Neural cell (in vitro differentiated cells): ENCODE results near the gene ARL4C. TPM values are rescaled to one million over a fixed set of nuclear protein-coding genes. Genes with fewer than 3 reads are reported as not detected.

ENCODE experiments used
- H2AFZ ChIP-seq: fragments of 200-600, 300-800 bp; sonication (generic), shearing (Covaris generic); 2 replicates; pipeline ENCODE4 v1.6.0; 2014; ENCODE audit warnings: low read depth, mild to moderate bottlenecking, antibody characterized with exemption, low read length, moderate library complexity
- H3F3A ChIP-seq: fragments of 200-600 bp; shearing (Covaris generic); 2 replicates; pipeline ENCODE4 v1.6.1; 2016; ENCODE audit warnings: mild to moderate bottlenecking, moderate library complexity, mixed read lengths, antibody characterized with exemption, low read length; ENCODE audit not compliant: insufficient read depth, poor library complexity, severe bottlenecking
- H3K27ac ChIP-seq: fragments of 200-600, 300-800 bp; sonication (generic), shearing (Covaris generic); 2 replicates; pipeline ENCODE4 v1.5.1; 2014; ENCODE audit warnings: mild to moderate bottlenecking, low read length, moderate library complexity
- H3K27me3 ChIP-seq: fragments of 300-800, 200-600 bp; sonication (generic), shearing (Covaris generic); 2 replicates; pipeline ENCODE4 v1.6.0; 2014; ENCODE audit warnings: mild to moderate bottlenecking, low read depth, low read length, moderate library complexity; ENCODE audit not compliant: insufficient read depth
- H3K36me3 ChIP-seq: fragments of 300-800, 200-600 bp; sonication (generic), shearing (Covaris generic); 2 replicates; pipeline ENCODE4 v1.5.1; 2014; ENCODE audit warnings: mild to moderate bottlenecking, antibody characterized with exemption, low read length, moderate library complexity; ENCODE audit not compliant: insufficient read depth
- H3K4me2 ChIP-seq: fragments of 300-800, 200-600 bp; sonication (generic), shearing (Covaris generic); 2 replicates; pipeline ENCODE4 v1.6.0; 2014; ENCODE audit warnings: mild to moderate bottlenecking, low read length
- H3K4me3 ChIP-seq: fragments of 300-800, 200-600 bp; sonication (generic), shearing (Covaris generic); 2 replicates; pipeline ENCODE4 v1.5.1; 2014; ENCODE audit warnings: mild to moderate bottlenecking, low read length, moderate library complexity
- H3K79me2 ChIP-seq: fragments of 200-600 bp; shearing (Covaris generic); replicated peaks from 2 replicates; pipeline ENCODE4 v1.6.0; 2014; ENCODE audit warnings: mild to moderate bottlenecking, low read length, moderate library complexity; ENCODE audit not compliant: insufficient read depth
- H3K9ac ChIP-seq: fragments of 300-800, 200-600 bp; sonication (generic), shearing (Covaris generic); 2 replicates; pipeline ENCODE4 v1.6.1; 2016; ENCODE audit warnings: mild to moderate bottlenecking, low read length, mixed read lengths
- H3K9me2 ChIP-seq: fragments of 200-600 bp; shearing (Covaris generic); 2 replicates; pipeline ENCODE4 v1.6.1; 2016; ENCODE audit warnings: mild to moderate bottlenecking, low read length, mixed read lengths; ENCODE audit not compliant: insufficient read depth
- H3K9me3 ChIP-seq: fragments of 200-600, 300-800 bp; sonication (generic), shearing (Covaris generic); 2 replicates; pipeline ENCODE4 v1.6.1; 2016; ENCODE audit warnings: mild to moderate bottlenecking, mixed run types, low read length, moderate library complexity, mixed read lengths
- H4K20me1 ChIP-seq: fragments of 200-600 bp; shearing (Covaris generic); 2 replicates; pipeline ENCODE4 v1.6.1; 2016; ENCODE audit warnings: mild to moderate bottlenecking, mixed run types; ENCODE audit not compliant: insufficient read depth
- EP300 ChIP-seq: fragments of 450-650 bp; conservative IDR thresholded peaks from 2 replicates; pipeline ENCODE4 v1.6.1; 2014; ENCODE audit warnings: antibody characterized with exemption, mild to moderate bottlenecking, moderate library complexity; ENCODE audit not compliant: poor library complexity, severe bottlenecking
- EZH2 ChIP-seq: fragments of 200-600, 300-800 bp; shearing (Covaris generic), sonication (generic); IDR thresholded peaks from 2 replicates; pipeline ENCODE4 v1.6.1; 2014; ENCODE audit warnings: antibody characterized with exemption, low read length, borderline replicate concordance, mild to moderate bottlenecking; ENCODE audit not compliant: insufficient read depth, poor library complexity, severe bottlenecking
- MXI1 ChIP-seq: fragments of 450-650 bp; conservative IDR thresholded peaks from 2 replicates; pipeline ENCODE4 v1.6.1; 2014; ENCODE audit warnings: antibody characterized with exemption, mild to moderate bottlenecking; ENCODE audit not compliant: poor library complexity, severe bottlenecking
- POLR2AphosphoS5 ChIP-seq: IDR thresholded peaks from 2 replicates; pipeline ENCODE4 v1.6.1; 2012
- RAD21 ChIP-seq: fragments of 450-650 bp; conservative IDR thresholded peaks from 2 replicates; pipeline ENCODE4 v1.6.1; 2014; ENCODE audit warnings: antibody characterized with exemption, mild to moderate bottlenecking, moderate library complexity
- SMC3 ChIP-seq: fragments of 450-650 bp; conservative IDR thresholded peaks from 2 replicates; pipeline ENCODE4 v1.6.1; 2014; ENCODE audit warnings: antibody characterized with exemption, mild to moderate bottlenecking, moderate library complexity; ENCODE audit not compliant: poor library complexity
- TAF1 ChIP-seq: IDR thresholded peaks from 2 replicates; pipeline ENCODE4 v1.6.1; 2012; ENCODE audit warnings: low read depth
- polyA plus RNA-seq: library from polyadenylated mRNA; depleted of rRNA; stranded (reverse); fragments of >200 nt; gene quantifications from 2 replicates; pipeline ENCODE4 v1.2.3, GENCODE V29; 2014
- TF ChIP-seq, protein P1 (sequence below): IDR thresholded peaks from 2 replicates; pipeline ENCODE4 v1.6.1; 2012; ENCODE audit warnings: borderline replicate concordance
- TF ChIP-seq, protein P2 (sequence below): fragments of 450-650 bp; IDR thresholded peaks from 2 replicates; pipeline ENCODE4 v1.5.1; 2014; ENCODE audit warnings: antibody characterized with exemption, mild to moderate bottlenecking, moderate library complexity; ENCODE audit not compliant: poor library complexity, severe bottlenecking

ARL4C gene
- polyA plus RNA-seq, 1 donor from 2014 or later, result 20.3 TPM

DNA sequence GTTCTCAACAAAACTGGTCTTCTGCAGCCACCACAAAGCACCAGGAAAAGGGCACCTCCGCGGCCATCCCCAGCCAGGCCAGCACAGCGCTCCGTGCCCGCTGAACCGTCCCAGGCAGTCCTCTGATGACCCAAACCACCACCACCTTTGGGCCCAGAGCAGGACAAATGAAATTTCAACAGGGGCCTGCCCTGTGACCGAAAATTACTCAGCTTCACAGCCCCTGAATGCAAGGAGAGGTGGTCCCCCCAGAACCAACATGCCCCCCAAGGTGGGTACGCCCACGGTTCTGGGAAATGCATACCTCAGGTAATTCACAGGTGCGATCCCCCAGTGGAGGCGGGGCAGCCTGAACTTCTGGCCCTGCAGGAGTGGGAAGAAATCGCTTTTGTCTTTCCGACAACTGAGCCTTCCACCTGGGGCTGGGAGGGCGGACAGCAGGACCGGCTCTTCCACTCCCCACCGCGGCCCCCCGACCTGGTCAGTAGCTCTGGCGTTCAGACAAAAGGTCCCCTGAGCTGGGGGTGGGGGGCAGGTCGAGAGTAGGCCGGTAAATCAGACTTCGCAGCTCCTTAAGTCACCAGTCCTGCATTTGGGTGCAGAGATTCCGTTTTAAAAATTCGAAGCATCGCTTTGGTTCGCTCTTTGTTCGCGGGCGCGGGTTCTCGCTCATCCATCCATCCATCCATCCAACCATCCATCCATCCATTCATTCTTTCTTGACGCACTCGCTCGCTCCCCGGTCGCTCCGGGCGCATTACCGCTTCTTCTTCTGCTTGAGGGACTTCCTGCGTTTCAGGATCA is 1.4 kb downstream of the ARL4C start:
- peak; percentile 7 for TF ChIP-seq SMC3
- TF ChIP-seq, protein P1, sequence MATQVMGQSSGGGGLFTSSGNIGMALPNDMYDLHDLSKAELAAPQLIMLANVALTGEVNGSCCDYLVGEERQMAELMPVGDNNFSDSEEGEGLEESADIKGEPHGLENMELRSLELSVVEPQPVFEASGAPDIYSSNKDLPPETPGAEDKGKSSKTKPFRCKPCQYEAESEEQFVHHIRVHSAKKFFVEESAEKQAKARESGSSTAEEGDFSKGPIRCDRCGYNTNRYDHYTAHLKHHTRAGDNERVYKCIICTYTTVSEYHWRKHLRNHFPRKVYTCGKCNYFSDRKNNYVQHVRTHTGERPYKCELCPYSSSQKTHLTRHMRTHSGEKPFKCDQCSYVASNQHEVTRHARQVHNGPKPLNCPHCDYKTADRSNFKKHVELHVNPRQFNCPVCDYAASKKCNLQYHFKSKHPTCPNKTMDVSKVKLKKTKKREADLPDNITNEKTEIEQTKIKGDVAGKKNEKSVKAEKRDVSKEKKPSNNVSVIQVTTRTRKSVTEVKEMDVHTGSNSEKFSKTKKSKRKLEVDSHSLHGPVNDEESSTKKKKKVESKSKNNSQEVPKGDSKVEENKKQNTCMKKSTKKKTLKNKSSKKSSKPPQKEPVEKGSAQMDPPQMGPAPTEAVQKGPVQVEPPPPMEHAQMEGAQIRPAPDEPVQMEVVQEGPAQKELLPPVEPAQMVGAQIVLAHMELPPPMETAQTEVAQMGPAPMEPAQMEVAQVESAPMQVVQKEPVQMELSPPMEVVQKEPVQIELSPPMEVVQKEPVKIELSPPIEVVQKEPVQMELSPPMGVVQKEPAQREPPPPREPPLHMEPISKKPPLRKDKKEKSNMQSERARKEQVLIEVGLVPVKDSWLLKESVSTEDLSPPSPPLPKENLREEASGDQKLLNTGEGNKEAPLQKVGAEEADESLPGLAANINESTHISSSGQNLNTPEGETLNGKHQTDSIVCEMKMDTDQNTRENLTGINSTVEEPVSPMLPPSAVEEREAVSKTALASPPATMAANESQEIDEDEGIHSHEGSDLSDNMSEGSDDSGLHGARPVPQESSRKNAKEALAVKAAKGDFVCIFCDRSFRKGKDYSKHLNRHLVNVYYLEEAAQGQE, result no peak
- peak; percentile 64 for TF ChIP-seq TAF1
- H3K9ac ChIP-seq, result peak overlapping the region; percentile 98
- H3K27me3 ChIP-seq, result no peaks in the 10 kb centered on the region

DNA sequence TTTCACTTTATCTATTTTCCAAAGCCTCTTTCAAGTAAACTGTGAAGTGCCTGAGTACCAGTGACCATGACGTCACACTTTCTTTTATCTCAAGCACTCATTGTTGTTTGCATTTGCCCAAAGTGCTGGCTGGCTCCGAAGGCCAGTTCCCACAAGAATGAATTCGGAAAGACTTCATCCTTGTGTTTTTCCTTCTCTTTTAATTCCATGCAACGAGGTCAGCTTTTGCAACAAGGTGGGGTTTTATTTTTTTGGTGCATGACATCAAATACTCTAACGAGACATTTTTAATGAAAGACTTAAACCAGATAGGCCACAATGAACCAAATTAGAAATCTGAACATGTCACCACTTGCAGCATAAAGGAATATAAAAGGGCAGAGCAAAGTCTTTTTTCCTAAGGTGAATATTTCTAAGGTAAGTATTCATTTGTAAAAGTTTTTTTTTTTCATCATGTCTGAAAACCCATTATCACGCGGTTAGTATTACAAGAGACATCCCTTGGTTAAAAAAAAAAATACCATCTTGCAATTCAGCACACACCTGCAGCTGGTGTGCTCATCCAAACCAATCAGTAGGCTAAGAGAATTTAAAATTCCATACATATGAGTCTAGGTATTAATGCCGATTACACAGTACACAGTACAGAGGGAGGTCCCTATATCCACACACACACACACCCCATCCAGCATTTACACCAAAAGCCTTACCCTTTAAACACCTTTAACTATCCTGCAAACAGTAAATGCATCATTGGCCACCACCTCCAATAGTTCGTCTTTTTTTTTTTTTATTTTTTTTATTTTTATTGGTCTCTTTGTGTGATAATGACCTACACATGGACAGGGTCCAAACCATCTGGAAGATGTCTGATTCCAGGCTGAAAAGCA is 2.3 kb downstream of the ARL4C start:
- Histone ChIP-seq H3K27ac (peak overlapping the region; percentile 86), H3K4me3 (peak overlapping the region; percentile 99), H3F3A (no peaks in the 10 kb centered on the region), H3K9me2 (no peaks in the 10 kb centered on the region), H3K36me3 (no peaks in the 10 kb centered on the region), H3K79me2 (peaks cover 55% of the 10 kb centered on the region), H3K9me3 (no peaks in the 10 kb centered on the region), H3K9ac (peak overlapping the region; percentile 98), H3K27me3 (no peaks in the 10 kb centered on the region), H3K4me2 (peak overlapping the region; percentile 98), H4K20me1 (no peaks in the 10 kb centered on the region), H2AFZ (peak overlapping the region; percentile 17)
- TF ChIP-seq MXI1 (peak; percentile 32), EZH2 (no peak), RAD21 (no peak), EP300 (no peak), TAF1 (peak; percentile 51), SMC3 (peak; percentile 12), POLR2AphosphoS5 (peak; percentile 74)
- TF ChIP-seq, protein P2, sequence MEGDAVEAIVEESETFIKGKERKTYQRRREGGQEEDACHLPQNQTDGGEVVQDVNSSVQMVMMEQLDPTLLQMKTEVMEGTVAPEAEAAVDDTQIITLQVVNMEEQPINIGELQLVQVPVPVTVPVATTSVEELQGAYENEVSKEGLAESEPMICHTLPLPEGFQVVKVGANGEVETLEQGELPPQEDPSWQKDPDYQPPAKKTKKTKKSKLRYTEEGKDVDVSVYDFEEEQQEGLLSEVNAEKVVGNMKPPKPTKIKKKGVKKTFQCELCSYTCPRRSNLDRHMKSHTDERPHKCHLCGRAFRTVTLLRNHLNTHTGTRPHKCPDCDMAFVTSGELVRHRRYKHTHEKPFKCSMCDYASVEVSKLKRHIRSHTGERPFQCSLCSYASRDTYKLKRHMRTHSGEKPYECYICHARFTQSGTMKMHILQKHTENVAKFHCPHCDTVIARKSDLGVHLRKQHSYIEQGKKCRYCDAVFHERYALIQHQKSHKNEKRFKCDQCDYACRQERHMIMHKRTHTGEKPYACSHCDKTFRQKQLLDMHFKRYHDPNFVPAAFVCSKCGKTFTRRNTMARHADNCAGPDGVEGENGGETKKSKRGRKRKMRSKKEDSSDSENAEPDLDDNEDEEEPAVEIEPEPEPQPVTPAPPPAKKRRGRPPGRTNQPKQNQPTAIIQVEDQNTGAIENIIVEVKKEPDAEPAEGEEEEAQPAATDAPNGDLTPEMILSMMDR, result no peak
- TF ChIP-seq, protein P1, result peak; percentile 71

More for the DNA sequence above, 1.4 kb downstream of the ARL4C start:
- Histone ChIP-seq H3K9me2 (no peaks in the 10 kb centered on the region), H3K36me3 (no peaks in the 10 kb centered on the region), H4K20me1 (no peaks in the 10 kb centered on the region), H3F3A (no peaks in the 10 kb centered on the region), H3K27ac (peak overlapping the region; percentile 86), H2AFZ (peak overlapping the region; percentile 61), H3K9me3 (no peaks in the 10 kb centered on the region), H3K79me2 (peaks cover 55% of the 10 kb centered on the region), H3K4me2 (peak overlapping the region; percentile 98), H3K4me3 (peak overlapping the region; percentile 99)
